ENCODE measurements around the gene IFNAR1. TPM values are rescaled to one million over a fixed set of nuclear protein-coding genes. Genes with fewer than 3 reads are reported as not detected.

IFNAR1 gene
- polyA plus RNA-seq, 2 of the 4 experiments (the other 2 are of a cell fraction) = 14.1 to 14.2 TPM

- no peaks in the 10 kb centered on the region for H3K9me3 ChIP-seq
- no peak overlapping the region for H3K4me2 ChIP-seq
- H3K4me1 ChIP-seq = no peaks in the 10 kb centered on the region
- no peak overlapping the region for H3K27ac ChIP-seq
- FAIRE-seq (no peak), DNase-seq (ENCODE audit: low read depth in 1 of 2, low spot score in 1 of 2) (no peak), ATAC-seq (no peak)
- TF ChIP-seq CBX2 (IDR thresholded peaks at IDR 0.05; ENCODE audit: borderline replicate concordance, low read depth) (no peak), MAFK (IDR thresholded peaks at IDR 0.05; ENCODE audit: partially characterized antibody) (peak; percentile 85)
- WGBS (ENCODE audit: missing lambda C conversion rate) = 84% methylated on average over 8 of the region's 8 CpGs
- ChIA-PET POLR2A (no interaction called here), CTCF (no interaction called here)
- H3K4me3 ChIP-seq = no peak overlapping the region
Observed at GRCh38 chr21:33394260-33394659, 69.5 kb downstream of the IFNAR1 start.

DNA sequence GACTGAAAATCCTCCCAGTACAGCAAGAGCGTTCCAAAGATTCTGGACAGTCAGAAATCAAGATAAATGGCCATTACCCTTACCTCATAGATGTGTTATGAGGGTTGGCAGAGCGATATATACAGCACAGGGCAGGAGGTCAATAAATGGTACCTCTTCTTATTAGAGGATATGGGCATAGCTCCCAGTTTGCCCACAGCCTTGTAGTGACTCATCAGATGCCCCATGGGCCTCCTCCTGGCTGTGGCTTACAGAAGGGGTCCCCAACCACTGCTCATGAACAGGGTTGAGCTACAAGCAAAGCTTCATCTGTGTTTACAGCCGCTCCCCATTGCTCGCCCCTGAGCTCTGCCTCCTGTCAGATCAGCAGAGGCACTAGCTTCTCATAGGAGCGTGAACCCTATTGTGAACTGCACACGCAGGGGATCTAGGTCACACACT, 71.1 kb downstream of the IFNAR1 start:
- WGBS (ENCODE audit: missing lambda C conversion rate) = 65% methylated on average over 6 of the region's 6 CpGs
- no peak overlapping the region for H3K27ac ChIP-seq
- no peak for FAIRE-seq
- no peak overlapping the region for H3K4me3 ChIP-seq
- no peak for TF ChIP-seq BHLHE40 (IDR thresholded peaks at IDR 0.05; ENCODE audit: low read depth, low read length)
- no peak for TF ChIP-seq NFE2L2 (conservative IDR thresholded peaks at IDR 0.05; ENCODE audit: low read length)
- TF ChIP-seq CHD2 (IDR thresholded peaks at IDR 0.05; ENCODE audit: low read length, partially characterized antibody) = no peak
- no peak for TF ChIP-seq ZNF302 (CRISPR knock-in tag; IDR thresholded peaks at IDR 0.05)
- TF ChIP-seq RARB (CRISPR knock-in tag; IDR thresholded peaks at IDR 0.05) = no peak
- TF ChIP-seq FOXS1 (CRISPR knock-in tag; IDR thresholded peaks at IDR 0.05) = no peak
- TF ChIP-seq JUN (IDR thresholded peaks at IDR 0.05) = no peak
- no peak for TF ChIP-seq CHD4 (IDR thresholded peaks at IDR 0.05; ENCODE audit: borderline replicate concordance)
- TF ChIP-seq, protein P1, sequence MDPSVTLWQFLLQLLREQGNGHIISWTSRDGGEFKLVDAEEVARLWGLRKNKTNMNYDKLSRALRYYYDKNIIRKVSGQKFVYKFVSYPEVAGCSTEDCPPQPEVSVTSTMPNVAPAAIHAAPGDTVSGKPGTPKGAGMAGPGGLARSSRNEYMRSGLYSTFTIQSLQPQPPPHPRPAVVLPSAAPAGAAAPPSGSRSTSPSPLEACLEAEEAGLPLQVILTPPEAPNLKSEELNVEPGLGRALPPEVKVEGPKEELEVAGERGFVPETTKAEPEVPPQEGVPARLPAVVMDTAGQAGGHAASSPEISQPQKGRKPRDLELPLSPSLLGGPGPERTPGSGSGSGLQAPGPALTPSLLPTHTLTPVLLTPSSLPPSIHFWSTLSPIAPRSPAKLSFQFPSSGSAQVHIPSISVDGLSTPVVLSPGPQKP (IDR thresholded peaks at IDR 0.05; ENCODE audit: low read depth, low read length) = no peak
- TF ChIP-seq, protein P2, sequence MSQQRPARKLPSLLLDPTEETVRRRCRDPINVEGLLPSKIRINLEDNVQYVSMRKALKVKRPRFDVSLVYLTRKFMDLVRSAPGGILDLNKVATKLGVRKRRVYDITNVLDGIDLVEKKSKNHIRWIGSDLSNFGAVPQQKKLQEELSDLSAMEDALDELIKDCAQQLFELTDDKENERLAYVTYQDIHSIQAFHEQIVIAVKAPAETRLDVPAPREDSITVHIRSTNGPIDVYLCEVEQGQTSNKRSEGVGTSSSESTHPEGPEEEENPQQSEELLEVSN (IDR thresholded peaks at IDR 0.05; ENCODE audit: borderline replicate concordance, low read depth) = no peak
- no peak for TF ChIP-seq HOXB5 (CRISPR knock-in tag; IDR thresholded peaks at IDR 0.05)
- TF ChIP-seq, protein P3, sequence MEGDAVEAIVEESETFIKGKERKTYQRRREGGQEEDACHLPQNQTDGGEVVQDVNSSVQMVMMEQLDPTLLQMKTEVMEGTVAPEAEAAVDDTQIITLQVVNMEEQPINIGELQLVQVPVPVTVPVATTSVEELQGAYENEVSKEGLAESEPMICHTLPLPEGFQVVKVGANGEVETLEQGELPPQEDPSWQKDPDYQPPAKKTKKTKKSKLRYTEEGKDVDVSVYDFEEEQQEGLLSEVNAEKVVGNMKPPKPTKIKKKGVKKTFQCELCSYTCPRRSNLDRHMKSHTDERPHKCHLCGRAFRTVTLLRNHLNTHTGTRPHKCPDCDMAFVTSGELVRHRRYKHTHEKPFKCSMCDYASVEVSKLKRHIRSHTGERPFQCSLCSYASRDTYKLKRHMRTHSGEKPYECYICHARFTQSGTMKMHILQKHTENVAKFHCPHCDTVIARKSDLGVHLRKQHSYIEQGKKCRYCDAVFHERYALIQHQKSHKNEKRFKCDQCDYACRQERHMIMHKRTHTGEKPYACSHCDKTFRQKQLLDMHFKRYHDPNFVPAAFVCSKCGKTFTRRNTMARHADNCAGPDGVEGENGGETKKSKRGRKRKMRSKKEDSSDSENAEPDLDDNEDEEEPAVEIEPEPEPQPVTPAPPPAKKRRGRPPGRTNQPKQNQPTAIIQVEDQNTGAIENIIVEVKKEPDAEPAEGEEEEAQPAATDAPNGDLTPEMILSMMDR (IDR thresholded peaks at IDR 0.05) = no peak
- TF ChIP-seq ATOH8 (CRISPR knock-in tag; IDR thresholded peaks at IDR 0.05; ENCODE audit: low read depth) = no peak
- no peak for TF ChIP-seq SREBF2 (IDR thresholded peaks at IDR 0.05)
- TF ChIP-seq ESRRA (IDR thresholded peaks at IDR 0.05; ENCODE audit: borderline replicate concordance, low read length) = no peak
- no peak for TF ChIP-seq EHF (CRISPR knock-in tag; IDR thresholded peaks at IDR 0.05)
- TF ChIP-seq POLR2A (IDR thresholded peaks at IDR 0.05; ENCODE audit: low read length) = no peak
- TF ChIP-seq PHF8 (IDR thresholded peaks at IDR 0.05; ENCODE audit: borderline replicate concordance, low read depth) = no peak
- no peak for DNase-seq (ENCODE audit: low read depth in 1 of 2, low spot score in 1 of 2)
- CTCF ChIA-PET = interaction anchor here (0.9 to 1.3 kb wide), 2 partner anchors 11 to 35 kb away, joined by 4 to 6 read pairs; no protein-coding TSS in a partner anchor
- no peaks in the 10 kb centered on the region for H3K4me1 ChIP-seq
- no peaks in the 10 kb centered on the region for H3K9me3 ChIP-seq
- 0 out of 6 replicates have a peak, but pooled peaks of 1 of the 2 experiments have one; percentile 36 for ATAC-seq
- no peak overlapping the region for H3K4me2 ChIP-seq
- POLR2A ChIA-PET = no interaction called here

DNA sequence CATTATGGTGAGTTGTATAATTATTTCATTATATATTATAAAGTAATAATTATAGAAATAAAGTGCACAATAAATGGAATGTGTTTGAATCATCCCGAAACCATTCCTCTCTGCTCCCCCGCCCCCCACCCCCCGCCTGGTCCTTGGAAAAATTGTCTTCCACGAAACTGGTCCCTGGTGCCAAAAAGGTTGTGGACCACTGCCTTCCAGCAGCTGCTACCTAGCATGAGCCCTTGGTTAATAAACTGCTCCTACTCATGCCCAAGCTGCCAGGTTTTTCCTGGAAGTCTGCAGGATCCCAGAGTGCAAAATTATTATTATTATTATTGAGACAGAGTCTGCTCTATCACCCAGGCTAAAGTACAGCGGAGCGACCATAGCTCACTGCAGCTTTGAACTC, 71.7 kb downstream of the IFNAR1 start:
- CTCF ChIA-PET = interaction anchor here (0.5 to 1.3 kb wide), 3 partner anchors 12 to 109 kb away, joined by 4 to 6 read pairs (median 5); no protein-coding TSS in a partner anchor
- TF ChIP-seq FOSL2 (IDR thresholded peaks at IDR 0.05) (no peak), FOSL2 (CRISPR knock-in tag; IDR thresholded peaks at IDR 0.05) (no peak), EHMT2 (IDR thresholded peaks at IDR 0.05; ENCODE audit: low read depth) (no peak), JUNB (IDR thresholded peaks at IDR 0.05) (no peak), NPAS2 (CRISPR knock-in tag; IDR thresholded peaks at IDR 0.05; ENCODE audit: borderline replicate concordance) (no peak), CEBPB (IDR thresholded peaks at IDR 0.05) (no peak), KDM5A (IDR thresholded peaks at IDR 0.05) (no peak), MAFK (IDR thresholded peaks at IDR 0.05; ENCODE audit: partially characterized antibody) (no peak), HOXA7 (CRISPR knock-in tag; IDR thresholded peaks at IDR 0.05) (no peak), KDM1A (IDR thresholded peaks at IDR 0.05; ENCODE audit: low read depth) (no peak), HES2 (IDR thresholded peaks at IDR 0.05) (no peak), MAX (IDR thresholded peaks at IDR 0.05) (no peak)
- TF ChIP-seq, protein P4, sequence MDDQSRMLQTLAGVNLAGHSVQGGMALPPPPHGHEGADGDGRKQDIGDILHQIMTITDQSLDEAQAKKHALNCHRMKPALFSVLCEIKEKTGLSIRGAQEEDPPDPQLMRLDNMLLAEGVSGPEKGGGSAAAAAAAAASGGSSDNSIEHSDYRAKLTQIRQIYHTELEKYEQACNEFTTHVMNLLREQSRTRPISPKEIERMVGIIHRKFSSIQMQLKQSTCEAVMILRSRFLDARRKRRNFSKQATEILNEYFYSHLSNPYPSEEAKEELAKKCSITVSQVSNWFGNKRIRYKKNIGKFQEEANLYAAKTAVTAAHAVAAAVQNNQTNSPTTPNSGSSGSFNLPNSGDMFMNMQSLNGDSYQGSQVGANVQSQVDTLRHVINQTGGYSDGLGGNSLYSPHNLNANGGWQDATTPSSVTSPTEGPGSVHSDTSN (IDR thresholded peaks at IDR 0.05) = no peak
- POLR2A ChIA-PET = no interaction called here
- FAIRE-seq = no peak
- H3K4me3 ChIP-seq = no peak overlapping the region
- no peaks in the 10 kb centered on the region for H3K9me3 ChIP-seq
- DNase-seq (ENCODE audit: low read depth in 1 of 2, low spot score in 1 of 2) = no peak
- H3K27ac ChIP-seq = no peak overlapping the region
- no peak for ATAC-seq
- H3K4me2 ChIP-seq = no peak overlapping the region
- 97% methylated on average over 3 of the region's 6 CpGs for WGBS (ENCODE audit: missing lambda C conversion rate)
- no peaks in the 10 kb centered on the region for H3K4me1 ChIP-seq
